Bronchial epithelial cell (primary cell): Measurements from ENCODE around the gene LAMB4. TPM values are rescaled to one million over a fixed set of nuclear protein-coding genes. Genes with fewer than 3 reads are reported as not detected.

ENCODE experiments used
- DNase-seq: peaks from one replicate; pipeline ENCODE4 v3.0.0-alpha.2; 2010; ENCODE audit warnings: low read depth
- FAIRE-seq: peaks from 2 replicates; lab custom pipeline; 2011; peaks lifted over from hg19 to GRCh38; lab: Jason Lieb, UNC
- H3K27me3 ChIP-seq: 2 replicates; pipeline ENCODE4 v1.5.1; 2011; ENCODE audit warnings: low read length; ENCODE audit not compliant: control insufficient read depth, insufficient read depth
- H3K36me3 ChIP-seq: 2 replicates; pipeline ENCODE4 v1.5.1; 2011; ENCODE audit warnings: low read length; ENCODE audit not compliant: control insufficient read depth, insufficient read depth
- H3K4me3 ChIP-seq: 2 replicates; pipeline ENCODE4 v1.5.1; 2011; ENCODE audit warnings: mild to moderate bottlenecking, low read depth, low read length, control low read depth
- CTCF ChIP-seq: IDR thresholded peaks from 2 replicates; pipeline ENCODE4 v1.5.1; 2011; ENCODE audit warnings: mild to moderate bottlenecking, moderate library complexity, low read length, control low read depth, inconsistent platforms; ENCODE audit not compliant: insufficient read depth, severe bottlenecking
- total RNA-seq: library from RNA; depleted of rRNA; stranded (reverse); fragments of >200 nt; gene quantifications from 2 replicates; pipeline ENCODE4 v1.2.1, GENCODE V29; 2014

The LAMB4 gene
- total RNA-seq, 1 donor from 2014 or later, result under 0.01 TPM

- no peak for TF ChIP-seq CTCF
- FAIRE-seq, result no peak
Observed at GRCh38 chr7:108135446-108136190, 5.5 kb upstream of the LAMB4 start.

GRCh38 chr7:108134486-108134885, 4.3 kb upstream of the LAMB4 start:
- no peak for TF ChIP-seq CTCF
- Histone ChIP-seq H3K4me3 (no peak overlapping the region), H3K36me3 (no peaks in the 10 kb centered on the region), H3K27me3 (no peaks in the 10 kb centered on the region)
- FAIRE-seq, result no peak
- no peak for DNase-seq

More at GRCh38 chr7:108135446-108136190, 5.5 kb upstream of the LAMB4 start:
- Histone ChIP-seq H3K36me3 (no peaks in the 10 kb centered on the region), H3K27me3 (no peaks in the 10 kb centered on the region), H3K4me3 (no peak overlapping the region)
- DNase-seq, result no peak

GRCh38 chr7:108132551-108133265, 2.5 kb upstream of the LAMB4 start:
- Histone ChIP-seq H3K4me3 (no peak overlapping the region), H3K36me3 (no peaks in the 10 kb centered on the region), H3K27me3 (no peaks in the 10 kb centered on the region)
- no peak for TF ChIP-seq CTCF
- peak; percentile 91 for FAIRE-seq
- DNase-seq, result peak; percentile 97

- no peak for TF ChIP-seq CTCF
- FAIRE-seq, result no peak
- no peak for DNase-seq
- H3K4me3 ChIP-seq, result no peak overlapping the region
- no peaks in the 10 kb centered on the region for H3K27me3 ChIP-seq
- H3K36me3 ChIP-seq, result no peaks in the 10 kb centered on the region
Observed at GRCh38 chr7:108129018-108129965, 869 bp downstream of the LAMB4 start.

GRCh38 chr7:108128514-108128913, 1.6 kb downstream of the LAMB4 start:
- Histone ChIP-seq H3K36me3 (no peaks in the 10 kb centered on the region), H3K27me3 (no peaks in the 10 kb centered on the region), H3K4me3 (no peak overlapping the region)
- TF ChIP-seq CTCF, result no peak
- DNase-seq (no peak), FAIRE-seq (no peak)
